Keratinocyte (primary cell): Measurements from ENCODE around the gene LRRC7. TPM values are rescaled to one million over a fixed set of nuclear protein-coding genes. Genes with fewer than 3 reads are reported as not detected.

Source experiments
- DNase-seq: peaks from one replicate; pipeline ENCODE4 v3.0.0-alpha.2; 2011; ENCODE audit warnings: low read depth, missing footprints, low spot score
- FAIRE-seq: peaks from 2 replicates; lab custom pipeline; 2011; peaks lifted over from hg19 to GRCh38; lab: Jason Lieb, UNC
- H2AFZ ChIP-seq: 2 replicates; pipeline ENCODE4 v1.6.0; 2012; ENCODE audit warnings: low read length, control low read depth, inconsistent platforms; ENCODE audit not compliant: control insufficient read depth
- H3K27ac ChIP-seq: 2 replicates; pipeline ENCODE4 v1.5.1; 2011; ENCODE audit warnings: low read length; ENCODE audit not compliant: control insufficient read depth, insufficient read depth
- H3K27me3 ChIP-seq: 3 replicates; pipeline ENCODE4 v1.6.0; 2011; ENCODE audit warnings: low read length; ENCODE audit not compliant: control insufficient read depth, insufficient read depth; ENCODE audit errors: extremely low read depth
- H3K36me3 ChIP-seq, 2 experiments: 2 replicates in 1 of 2; 3 replicates in 1 of 2; pipeline ENCODE4 v1.5.1; 2011; ENCODE audit warnings: low read length in 2 of 2, mild to moderate bottlenecking in 1 of 2; ENCODE audit not compliant: control insufficient read depth in 2 of 2, insufficient read depth in 2 of 2; ENCODE audit errors: extremely low read depth in 1 of 2
- H3K4me1 ChIP-seq: 3 replicates; pipeline ENCODE4 v1.5.1; 2011; ENCODE audit warnings: low read length; ENCODE audit not compliant: control insufficient read depth, insufficient read depth; ENCODE audit errors: extremely low read depth
- H3K4me2 ChIP-seq: 3 replicates; pipeline ENCODE4 v1.6.0; 2011; ENCODE audit warnings: low read depth, low read length; ENCODE audit not compliant: control insufficient read depth, insufficient read depth; ENCODE audit errors: extremely low read depth
- H3K4me3 ChIP-seq, 3 experiments: fragments of 200-600 bp in 1 of 3; sonication (generic) in 1 of 3; 2 replicates in 2 of 3; 3 replicates in 1 of 3; pipeline ENCODE4 v1.5.1; 2011 to 2016; ENCODE audit warnings: low read length in 3 of 3, mild to moderate bottlenecking in 3 of 3, control low read depth in 2 of 3, inconsistent platforms in 1 of 3, low read depth in 1 of 3, mixed read lengths in 1 of 3, mixed run types in 1 of 3, moderate library complexity in 1 of 3; ENCODE audit not compliant: control insufficient read depth in 2 of 3, insufficient read depth in 2 of 3; ENCODE audit errors: extremely low read depth in 1 of 3
- H3K79me2 ChIP-seq: 2 replicates; pipeline ENCODE4 v1.6.0; 2012; ENCODE audit warnings: low read length; ENCODE audit not compliant: control insufficient read depth, insufficient read depth
- H3K9ac ChIP-seq: 3 replicates; pipeline ENCODE4 v1.6.0; 2011; ENCODE audit warnings: low read length; ENCODE audit not compliant: control insufficient read depth, insufficient read depth; ENCODE audit errors: extremely low read depth
- H3K9me1 ChIP-seq: 3 replicates; pipeline ENCODE4 v1.6.0; 2011; ENCODE audit warnings: low read length; ENCODE audit not compliant: control insufficient read depth, insufficient read depth; ENCODE audit errors: extremely low read depth
- H3K9me3 ChIP-seq: 2 replicates; pipeline ENCODE4 v1.5.1; 2012; ENCODE audit warnings: low read depth, low read length; ENCODE audit not compliant: control insufficient read depth
- H4K20me1 ChIP-seq: 3 replicates; pipeline ENCODE4 v1.6.0; 2011; ENCODE audit warnings: low read length; ENCODE audit not compliant: control insufficient read depth, insufficient read depth; ENCODE audit errors: extremely low read depth
- CTCF ChIP-seq, 3 experiments: IDR thresholded peaks in 1 of 3; conservative IDR thresholded peaks in 1 of 3; optimal IDR thresholded peaks in 1 of 3; 2 replicates in 2 of 3; 3 replicates in 1 of 3; pipeline versions ENCODE3 to v1.5.1; 2011; ENCODE audit warnings: low read length in 3 of 3, mild to moderate bottlenecking in 3 of 3, moderate library complexity in 2 of 3, control low read depth in 1 of 3, inconsistent platforms in 1 of 3; ENCODE audit not compliant: insufficient read depth in 2 of 3; ENCODE audit errors: extremely low read depth in 1 of 3
- EZH2 ChIP-seq: IDR thresholded peaks from one replicate; pipeline ENCODE4 v1.6.1; 2012; ENCODE audit warnings: inconsistent platforms, mild to moderate bottlenecking, low read length, moderate library complexity
- dilution Hi-C: fragments of 300-500 bp; cut with MboI; formaldehyde crosslinking; loops from one replicate; pipeline ENCODE4 v1.7.0; 2020; ENCODE audit warnings: low sequenced_read_pairs; ENCODE audit not compliant: extremely low pct_ligation_motif_present
- polyA plus RNA-seq, 5 experiments: library from polyadenylated mRNA; depleted of rRNA in 3 of 5; stranded (reverse) in 3 of 5; stranded (forward) in 1 of 5; unstranded in 1 of 5; fragments of >200 nt; gene quantifications; 1 replicate in 1 of 5; 2 replicates in 3 of 5; 3 replicates in 1 of 5; pipeline versions ENCODE4 v1.2.1 to v1.2.3, GENCODE V29; 2011 to 2012; ENCODE audit warnings: missing spikeins in 2 of 5, low read depth in 1 of 5, low replicate concordance in 1 of 5

LRRC7 gene
- polyA plus RNA-seq, 1 donor (not counting 4 experiments of a cell fraction or from before 2014, with no cell fraction given) = 0.28 TPM

GRCh38 chr1:69679965-69680364 lies 112.2 kb downstream of the LRRC7 start:
- no peak overlapping the region for H3K9ac ChIP-seq
- H3K27ac ChIP-seq = no peak overlapping the region
- no peaks in the 10 kb centered on the region for H4K20me1 ChIP-seq
- no peak for DNase-seq
- H3K36me3 ChIP-seq = no peaks in the 10 kb centered on the region
- H3K27me3 ChIP-seq = no peaks in the 10 kb centered on the region
- no peaks in the 10 kb centered on the region for H3K9me1 ChIP-seq
- H3K9me3 ChIP-seq = no peaks in the 10 kb centered on the region
- TF ChIP-seq CTCF (optimal IDR thresholded peaks at IDR 0.05 in 1 of 3, IDR thresholded peaks at IDR 0.05 in 1 of 3, conservative IDR thresholded peaks at IDR 0.05 in 1 of 3; ENCODE audit: extremely low read depth in 1 of 3, insufficient read depth in 2 of 3, low read length in 3 of 3) (no peak), EZH2 (no peak)
- H3K4me2 ChIP-seq = no peak overlapping the region
- H2AFZ ChIP-seq = no peak overlapping the region
- no peak overlapping the region for H3K4me3 ChIP-seq
- H3K4me1 ChIP-seq = no peaks in the 10 kb centered on the region
- no peak for FAIRE-seq
- no peaks in the 10 kb centered on the region for H3K79me2 ChIP-seq
- dilution Hi-C loops = no loop called here

GRCh38 chr1:69686367-69686984 lies 118.8 kb downstream of the LRRC7 start:
- Histone ChIP-seq H3K9me1 (no peaks in the 10 kb centered on the region), H2AFZ (no peak overlapping the region), H3K9me3 (no peaks in the 10 kb centered on the region), H3K4me3 (no peak overlapping the region), H3K27ac (no peak overlapping the region), H4K20me1 (no peaks in the 10 kb centered on the region), H3K79me2 (no peaks in the 10 kb centered on the region), H3K36me3 (no peaks in the 10 kb centered on the region), H3K4me1 (no peaks in the 10 kb centered on the region), H3K27me3 (no peaks in the 10 kb centered on the region), H3K4me2 (no peak overlapping the region), H3K9ac (no peak overlapping the region)
- dilution Hi-C loops = no loop called here
- TF ChIP-seq CTCF (optimal IDR thresholded peaks at IDR 0.05 in 1 of 3, IDR thresholded peaks at IDR 0.05 in 1 of 3, conservative IDR thresholded peaks at IDR 0.05 in 1 of 3; ENCODE audit: extremely low read depth in 1 of 3, insufficient read depth in 2 of 3, low read length in 3 of 3) (no peak), EZH2 (no peak)
- FAIRE-seq = no peak
- DNase-seq = no peak
